HG03108 (cell line): ENCODE results near the gene PLEKHH2.
A peak's percentile ranks its signal among the peaks of the same experiment; 100 is the strongest.

Experiments
- ATAC-seq: cut with Tn5 transposase; IDR thresholded peaks from one replicate; pipeline ENCODE4 v1.9.1; 2021; ENCODE audit warnings: moderate library complexity; ENCODE audit not compliant: unreplicated experiment

Gene PLEKHH2

DNA sequence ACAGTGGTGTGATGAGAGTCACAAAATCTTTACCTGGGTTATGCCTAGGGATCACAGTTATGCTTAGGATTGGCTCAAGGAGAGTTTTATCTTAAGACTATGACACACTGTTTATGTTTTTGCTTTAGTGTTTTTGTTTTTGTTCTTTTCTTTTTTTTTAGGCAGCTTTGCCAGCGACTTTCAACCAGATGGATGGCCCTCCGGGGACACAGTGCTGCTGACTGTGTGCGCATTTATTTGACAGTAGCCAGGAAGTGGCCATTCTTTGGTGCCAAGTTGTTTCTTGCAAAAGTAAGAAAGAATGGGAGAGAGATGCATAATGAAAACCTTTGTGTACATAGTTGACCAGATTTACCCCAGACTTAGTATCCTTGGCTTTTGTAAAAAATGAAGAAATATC, 121.7 kb downstream of the PLEKHH2 start:
- ATAC-seq = no peak

GRCh38 chr2:43759195-43759594, 122.1 kb downstream of the PLEKHH2 start:
- no peak for ATAC-seq

DNA sequence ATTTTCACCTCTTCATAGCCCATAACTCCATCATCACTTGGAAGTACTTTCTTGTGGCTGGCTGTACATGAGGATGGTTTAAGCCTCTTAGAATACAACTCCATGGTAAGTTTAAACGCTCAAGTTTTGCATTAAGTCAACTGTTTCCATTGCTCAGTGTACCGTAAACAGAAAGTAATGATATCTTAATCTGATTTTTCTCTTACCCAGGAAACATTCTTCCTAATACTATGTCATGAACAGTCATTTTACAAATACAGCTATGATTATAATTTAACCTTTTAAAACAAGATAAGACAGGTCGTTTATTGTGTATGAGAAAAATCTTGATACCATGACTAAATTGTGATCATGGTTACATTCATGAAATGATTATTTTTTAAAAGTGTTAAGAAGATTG, 125.2 kb downstream of the PLEKHH2 start:
- ATAC-seq = no peak

DNA sequence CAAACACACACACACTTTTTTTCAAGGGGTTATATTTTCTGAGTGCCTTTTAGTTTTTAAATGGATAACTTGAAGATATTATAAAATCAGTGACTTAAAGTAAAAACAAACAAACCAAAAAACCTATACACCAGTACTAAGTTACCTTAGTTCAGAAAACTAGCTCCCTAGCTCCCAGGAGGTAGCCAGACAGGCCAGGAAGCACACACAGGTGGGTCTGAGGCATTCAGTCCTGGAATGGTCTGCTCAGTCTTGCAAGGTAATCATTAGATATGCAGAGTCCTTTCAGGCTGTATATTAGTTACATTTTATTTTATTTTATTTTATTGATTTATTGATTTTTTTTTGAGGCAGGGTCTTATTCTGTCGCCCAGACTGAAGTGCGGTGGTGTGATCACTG, 126.0 kb downstream of the PLEKHH2 start:
- no peak for ATAC-seq

- ATAC-seq = no peak
Observed at GRCh38 chr2:43764086-43764705, 127.1 kb downstream of the PLEKHH2 start.

DNA sequence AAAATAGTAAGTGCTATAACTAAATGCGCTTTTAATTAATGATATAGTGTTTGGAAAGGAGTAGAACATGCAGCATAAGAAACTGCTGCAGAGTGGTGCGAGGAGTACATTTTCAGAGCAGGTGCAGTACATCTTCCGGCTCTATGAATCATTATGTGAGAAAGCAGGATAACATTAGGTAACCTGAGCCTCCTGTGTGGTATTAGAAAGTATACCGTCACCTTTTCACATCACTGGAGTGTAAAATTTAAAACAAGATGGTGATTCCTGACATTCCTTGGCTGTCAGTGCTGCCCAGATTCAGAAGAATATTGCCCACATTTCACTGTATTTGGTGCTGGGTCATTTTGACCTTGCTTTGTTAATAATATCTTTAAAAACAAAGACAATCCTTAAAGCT, 128.9 kb downstream of the PLEKHH2 start:
- no peak for ATAC-seq

DNA sequence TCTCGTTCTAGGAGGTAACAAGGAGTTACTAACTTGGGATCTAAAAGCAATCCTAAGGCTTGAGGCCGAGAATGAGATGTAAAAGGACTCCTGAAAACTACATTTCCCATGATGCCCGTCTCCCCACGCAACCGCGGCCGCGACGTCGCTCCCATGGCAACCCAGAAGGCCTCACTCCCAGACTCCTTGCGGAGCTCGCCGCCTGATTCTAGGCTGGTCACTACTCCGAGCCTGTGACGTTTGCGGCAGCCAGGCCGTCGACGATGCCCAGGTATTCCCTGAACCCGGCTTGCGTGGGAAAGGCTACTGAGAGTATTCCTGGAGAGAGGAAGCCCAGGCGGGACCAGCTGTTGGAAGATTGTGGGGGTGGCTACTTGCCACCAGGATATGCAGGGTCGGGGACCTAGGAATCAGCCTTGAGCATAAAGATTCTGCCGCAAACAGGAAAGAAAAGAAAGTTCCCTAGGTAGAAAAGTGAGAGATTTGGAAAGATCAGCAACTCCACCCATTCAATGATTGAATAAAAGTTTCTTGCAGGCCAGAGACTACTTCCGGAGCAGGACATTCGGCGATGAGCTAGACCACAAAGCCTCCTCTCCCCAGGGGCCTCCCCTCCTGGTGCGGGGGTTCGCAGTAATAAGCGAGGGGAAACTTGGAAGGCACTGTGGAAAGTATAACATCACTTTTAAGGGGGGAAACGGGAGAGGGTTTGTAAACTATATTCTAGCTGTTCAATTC, 137.0 kb downstream of the PLEKHH2 start, which contains the start of gene DYNC2LI1:
DYNC2LI1 (plus strand) TSS at position 164 of the 738 bp plus-strand sequence; CDS start at position 264, 100 bp downstream.
- peak; percentile 99 for ATAC-seq

GRCh38 chr2:43774617-43775016, 137.6 kb downstream of the PLEKHH2 start:
- ATAC-seq = no peak

GRCh38 chr2:43776324-43776723, 139.3 kb downstream of the PLEKHH2 start:
- no peak for ATAC-seq

- ATAC-seq = no peak
Observed at GRCh38 chr2:43777306-43777926, 140.4 kb downstream of the PLEKHH2 start.

DNA sequence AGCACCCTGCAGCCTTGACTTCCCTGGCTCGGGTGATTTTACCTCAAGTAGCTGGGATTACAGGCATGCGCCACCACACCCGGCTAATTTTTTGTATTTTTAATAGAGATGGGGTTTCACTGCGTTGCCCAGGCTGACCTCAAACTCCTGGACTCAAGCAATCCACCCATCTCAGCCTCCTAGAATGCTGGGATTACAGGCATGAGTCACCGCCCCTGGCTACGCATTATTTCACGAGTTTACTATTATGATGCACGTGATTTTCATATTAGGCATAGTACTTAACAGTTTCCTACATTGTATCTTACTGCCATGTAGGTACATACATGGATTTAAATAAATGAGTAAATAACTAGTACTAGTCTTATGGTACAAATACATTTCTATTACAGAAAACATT, 141.2 kb downstream of the PLEKHH2 start:
- ATAC-seq = no peak

DNA sequence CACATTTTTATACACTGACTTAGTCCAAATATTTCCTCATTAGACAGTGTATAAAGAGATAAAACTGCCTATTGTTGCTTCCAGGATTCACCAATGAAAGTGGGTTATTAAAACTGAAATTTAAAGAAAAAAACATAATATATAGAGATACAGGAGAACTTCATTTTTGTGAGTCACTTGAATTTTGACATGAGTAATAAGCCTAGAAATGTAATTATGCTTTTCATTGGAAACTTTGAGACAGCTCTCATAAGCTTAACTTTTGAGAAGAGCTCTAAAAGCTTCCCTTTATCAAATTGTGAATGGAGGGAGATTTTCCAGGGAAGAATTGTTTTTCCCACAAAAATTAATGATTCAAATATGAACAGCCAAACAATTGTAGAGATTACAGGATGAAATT, 150.8 kb downstream of the PLEKHH2 start:
- ATAC-seq = no peak

- no peak for ATAC-seq
Observed at GRCh38 chr2:43788646-43789045, 151.6 kb downstream of the PLEKHH2 start.

- no peak for ATAC-seq
Observed at GRCh38 chr2:43790147-43790546, 153.1 kb downstream of the PLEKHH2 start.

- no peak for ATAC-seq
Observed at GRCh38 chr2:43791035-43791765, 154.1 kb downstream of the PLEKHH2 start.

GRCh38 chr2:43792653-43793052, 155.6 kb downstream of the PLEKHH2 start:
- ATAC-seq = no peak

DNA sequence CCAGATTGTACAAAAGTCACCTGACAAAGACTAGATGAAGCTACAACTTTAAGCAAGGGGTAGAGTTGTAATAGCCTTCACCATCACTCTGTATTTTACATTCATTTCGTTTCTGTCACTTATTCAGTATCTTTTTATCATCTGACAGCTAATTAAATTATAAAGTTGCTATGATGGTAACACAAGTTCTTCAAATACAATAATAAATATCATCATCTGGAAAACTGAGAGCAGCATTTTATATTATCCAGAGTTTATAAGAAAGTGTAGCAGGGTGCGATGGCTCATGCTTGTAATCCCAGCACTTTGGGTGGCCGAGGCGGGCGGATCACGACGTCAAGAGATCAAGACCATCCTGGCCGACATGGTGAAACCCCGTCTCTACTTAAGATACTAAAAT, 157.9 kb downstream of the PLEKHH2 start:
- ATAC-seq = no peak

GRCh38 chr2:43796206-43796605, 159.1 kb downstream of the PLEKHH2 start:
- no peak for ATAC-seq

GRCh38 chr2:43798300-43798699, 161.2 kb downstream of the PLEKHH2 start:
- ATAC-seq = no peak

- no peak for ATAC-seq
Observed at GRCh38 chr2:43800894-43801293, 163.8 kb downstream of the PLEKHH2 start.

GRCh38 chr2:43802135-43802534, 165.1 kb downstream of the PLEKHH2 start:
- ATAC-seq = no peak
